CD4-positive, alpha-beta T cell treated with Interleukin-17A for 4 hours (primary cell): ENCODE measurements around the gene DAPK1.

Source experiments
- DNase-seq: peaks from one replicate; pipeline ENCODE4 v3.0.0-alpha.2; 2020; ENCODE audit warnings: mixed read lengths

The DAPK1 gene

DNA sequence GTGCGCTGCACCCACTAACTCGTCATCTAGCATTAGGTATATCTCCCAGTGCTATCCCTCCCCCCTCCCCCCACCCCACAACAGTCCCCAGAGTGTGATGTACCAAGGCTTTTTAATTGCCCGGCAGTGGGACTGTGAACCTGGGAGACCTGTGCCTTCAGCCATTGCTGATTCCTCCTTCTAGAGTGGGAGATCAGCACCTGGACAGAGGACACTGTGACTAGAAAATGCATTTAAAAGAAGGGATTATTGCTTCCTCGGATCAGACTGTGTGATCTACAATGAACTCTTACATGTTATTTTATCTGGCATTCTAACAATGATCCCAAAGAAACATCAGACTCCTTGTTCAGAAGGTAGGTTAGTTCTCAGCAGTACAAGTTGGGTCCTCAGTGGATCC is 254.2 kb downstream of the DAPK1 start:
- DNase-seq = no peak

DNA sequence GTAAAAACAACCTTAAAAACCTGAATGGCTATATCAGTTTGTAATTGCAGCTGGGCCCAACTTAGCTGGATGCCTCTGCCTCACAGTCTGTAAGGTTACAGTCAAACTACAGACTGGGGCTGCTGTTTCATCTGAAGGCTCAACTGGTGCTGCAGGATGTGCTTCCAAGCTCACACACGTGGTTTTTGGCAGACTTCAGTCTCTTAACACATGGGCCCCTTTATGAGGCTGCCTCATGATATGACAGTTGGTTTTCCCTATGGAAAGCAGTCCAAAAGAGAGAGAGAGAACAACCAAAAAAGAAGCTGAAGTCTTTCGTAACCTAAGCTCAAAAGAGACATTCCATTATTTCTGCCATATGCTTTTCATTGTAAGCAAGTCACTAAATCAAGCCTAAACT is 255.6 kb downstream of the DAPK1 start:
- DNase-seq = no peak
